GM23248 (cell line): ENCODE results near the gene TPGS1. TPM values are rescaled to one million over a fixed set of nuclear protein-coding genes. Genes with fewer than 3 reads are reported as not detected.

Experiments used
- DNase-seq: peaks from one replicate; pipeline ENCODE4 v3.0.0-alpha.2; 2015
- H2AFZ ChIP-seq: fragments of 200-600 bp; sonication (generic); 2 replicates; pipeline ENCODE4 v1.6.1; 2016; ENCODE audit warnings: antibody characterized with exemption
- H3F3A ChIP-seq: fragments of 200-600 bp; sonication (generic); 2 replicates; pipeline ENCODE4 v1.6.1; 2016; ENCODE audit warnings: mild to moderate bottlenecking, antibody characterized with exemption, mixed run types; ENCODE audit not compliant: insufficient read depth
- H3K27ac ChIP-seq: fragments of 200-600 bp; sonication (generic); 2 replicates; pipeline ENCODE4 v1.5.1; 2016; ENCODE audit warnings: mild to moderate bottlenecking
- H3K27me3 ChIP-seq: fragments of 200-600 bp; sonication (generic); replicated peaks from 2 replicates; pipeline ENCODE4 v1.6.1; 2016; ENCODE audit warnings: mild to moderate bottlenecking; ENCODE audit not compliant: insufficient read depth
- H3K36me3 ChIP-seq: fragments of 200-600 bp; sonication (generic); 2 replicates; pipeline ENCODE4 v1.6.1; 2016; ENCODE audit warnings: low read depth, mild to moderate bottlenecking
- H3K4me1 ChIP-seq: fragments of 200-600 bp; sonication (generic); 2 replicates; pipeline ENCODE4 v1.6.1; 2016; ENCODE audit warnings: mild to moderate bottlenecking; ENCODE audit not compliant: insufficient read depth
- H3K4me2 ChIP-seq: fragments of 200-600 bp; sonication (generic); one replicate; pipeline ENCODE4 v1.6.1; 2016; ENCODE audit warnings: mild to moderate bottlenecking; ENCODE audit not compliant: unreplicated experiment
- H3K4me3 ChIP-seq: fragments of 200-600 bp; sonication (generic); 2 replicates; pipeline ENCODE4 v1.5.1; 2016; ENCODE audit warnings: mild to moderate bottlenecking
- H3K79me2 ChIP-seq: fragments of 200-600 bp; sonication (generic); 2 replicates; pipeline ENCODE4 v1.6.1; 2016; ENCODE audit warnings: mild to moderate bottlenecking; ENCODE audit not compliant: insufficient read depth
- H3K9ac ChIP-seq: fragments of 200-600 bp; sonication (generic); 2 replicates; pipeline ENCODE4 v1.6.1; 2016; ENCODE audit warnings: mild to moderate bottlenecking
- H3K9me2 ChIP-seq: fragments of 200-600 bp; sonication (generic); 2 replicates; pipeline ENCODE4 v1.6.1; 2016; ENCODE audit warnings: mixed run types, mild to moderate bottlenecking, moderate library complexity; ENCODE audit not compliant: insufficient read depth
- H3K9me3 ChIP-seq: fragments of 200-600 bp; sonication (generic); one replicate; pipeline ENCODE4 v1.6.1; 2017; ENCODE audit warnings: low read depth
- H4K20me1 ChIP-seq: fragments of 200-600 bp; sonication (generic); 2 replicates; pipeline ENCODE4 v1.6.0; 2016; ENCODE audit not compliant: insufficient read depth
- EZH2 ChIP-seq: fragments of 200-600 bp; sonication (generic); IDR thresholded peaks from 2 replicates; pipeline ENCODE4 v1.6.1; 2018; ENCODE audit warnings: antibody characterized with exemption, mild to moderate bottlenecking; ENCODE audit not compliant: insufficient read depth, poor library complexity, severe bottlenecking
- EZH2phosphoT487 ChIP-seq: fragments of 200-600 bp; sonication (generic); IDR thresholded peaks from 2 replicates; pipeline ENCODE4 v1.6.1; 2018; ENCODE audit warnings: antibody characterized with exemption, moderate library complexity, mild to moderate bottlenecking, low read depth; ENCODE audit not compliant: insufficient read depth
- WGBS, 2 experiments: methylation state at CpG; one replicate each; pipeline ENCODE4 v1.1.6; 2015 to 2017; ENCODE audit warnings: low lambda C conversion rate in 2 of 2, low coverage in 1 of 2; ENCODE audit errors: missing lambda C conversion rate in 2 of 2; 5-methylcytosine and 5-hydroxymethylcytosine counted together
- in situ Hi-C: fragments of 300-500 bp; cut with MboI; formaldehyde crosslinking; loops from 2 replicates; pipeline ENCODE4 v1.15.0; 2020
- polyA plus RNA-seq: library from polyadenylated mRNA; unstranded; fragments of >200 nt; fragmentation: Nextera tagmentation; extraction: Ambion mirVana; gene quantifications from 2 replicates; pipeline ENCODE4 v1.2.1, GENCODE V29; 2016
- total RNA-seq: library from RNA; depleted of rRNA; stranded (reverse); fragments of >200 nt; shearing (Covaris generic); gene quantifications from 2 replicates; pipeline ENCODE4 v1.2.3, GENCODE V29; 2014

Gene TPGS1
- total and polyA plus RNA-seq, 2 experiments from 2014 or later: 22.0 to 60.5 TPM

DNA sequence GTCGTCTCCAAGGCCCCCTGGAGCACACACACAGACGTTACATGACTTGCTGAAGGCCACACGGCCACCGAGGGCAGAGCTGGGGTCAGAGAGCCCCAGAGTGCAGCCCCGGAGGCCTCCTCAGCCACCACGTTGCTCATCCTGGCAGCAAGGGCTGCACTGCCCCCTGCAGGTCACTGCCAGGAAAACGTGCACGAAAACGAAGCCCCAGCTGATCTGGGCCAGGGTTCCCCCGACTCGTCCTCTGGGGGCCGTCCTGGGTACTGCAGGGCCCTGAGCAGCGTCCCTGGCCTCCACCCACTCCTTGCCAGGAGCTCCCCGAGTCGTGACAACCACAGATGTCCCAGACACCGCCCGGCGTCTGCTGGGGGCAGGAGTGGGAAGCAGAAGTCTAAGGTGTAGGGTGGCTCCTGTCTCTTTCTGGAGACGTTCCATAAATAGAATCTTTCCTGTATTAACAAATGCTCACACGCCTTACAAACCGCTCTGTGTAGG, 3.4 kb downstream of the TPGS1 start:
- TF ChIP-seq EZH2phosphoT487 (no peak), EZH2 (no peak)
- Histone ChIP-seq H3K9ac (no peak overlapping the region), H3K9me2 (no peaks in the 10 kb centered on the region), H3K9me3 (no peaks in the 10 kb centered on the region), H3K27ac (peak overlapping the region; percentile 35; the same call in 1 of the 2 replicates), H3K4me1 (no peaks in the 10 kb centered on the region; the same call in 1 of the 2 replicates), H3K79me2 (peaks cover 13% of the 10 kb centered on the region), H3K27me3 (no peaks in the 10 kb centered on the region), H3K4me2 (no peak overlapping the region), H3K36me3 (no peaks in the 10 kb centered on the region), H3K4me3 (no peak overlapping the region), H2AFZ (0 out of 2 replicates have a peak overlapping the region, but pooled peaks have one; percentile 15), H3F3A (no peaks in the 10 kb centered on the region), H4K20me1 (no peaks in the 10 kb centered on the region)
- DNase-seq: peak; percentile 90
- in situ Hi-C loops: no loop called here
- 25 to 27% methylated on average over 16 to 19 of the region's 21 CpGs for WGBS, 2 experiments

DNA sequence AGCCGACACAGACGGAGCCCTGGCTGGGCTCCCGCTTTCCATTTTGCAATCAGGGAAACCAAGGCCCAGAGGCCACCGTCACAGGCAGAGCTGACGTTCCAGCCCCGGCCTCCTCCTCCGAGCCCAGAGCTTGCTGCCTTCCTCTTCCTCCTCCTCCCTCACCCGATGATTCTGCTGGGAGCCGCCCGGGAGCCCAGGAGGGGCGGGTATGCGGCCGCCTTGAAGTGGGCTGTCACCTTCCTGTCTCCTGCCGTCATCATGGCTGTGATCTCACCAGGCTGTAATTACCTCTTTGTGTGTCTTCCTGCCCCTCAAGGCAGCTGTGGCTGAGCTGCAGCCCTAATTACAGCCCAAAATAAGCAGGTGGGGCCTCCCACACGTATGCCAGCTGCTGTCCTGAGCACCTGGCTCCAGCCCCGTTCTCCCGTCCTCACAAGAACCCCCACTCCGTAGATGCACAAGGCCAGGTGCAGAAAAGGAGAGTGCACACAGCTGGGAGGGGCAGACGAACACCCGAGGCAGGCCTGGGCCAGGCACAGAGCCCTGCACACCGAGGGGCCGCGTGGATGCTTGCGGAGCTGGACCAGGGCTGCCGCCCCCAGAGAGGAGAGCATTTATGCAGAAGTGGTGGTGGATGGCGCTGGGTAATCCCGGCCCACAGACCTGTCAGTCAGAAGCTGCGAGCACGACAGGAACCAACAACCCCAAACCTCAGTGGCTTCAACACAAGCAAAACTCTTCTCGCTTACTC, 4.0 kb downstream of the TPGS1 start:
- Histone ChIP-seq H3K4me1 (no peaks in the 10 kb centered on the region; the same call in 1 of the 2 replicates), H3K9me3 (no peaks in the 10 kb centered on the region), H3K9me2 (no peaks in the 10 kb centered on the region), H4K20me1 (no peaks in the 10 kb centered on the region), H3K4me2 (no peak overlapping the region), H3K27ac (peak overlapping the region; percentile 35; the same call in 1 of the 2 replicates), H3K36me3 (no peaks in the 10 kb centered on the region), H3K27me3 (no peaks in the 10 kb centered on the region), H3F3A (no peaks in the 10 kb centered on the region), H3K4me3 (no peak overlapping the region), H2AFZ (0 out of 2 replicates have a peak overlapping the region, but pooled peaks have one; percentile 15), H3K79me2 (peaks cover 13% of the 10 kb centered on the region), H3K9ac (no peak overlapping the region)
- WGBS, 2 experiments: 74 to 78% methylated on average over 30 of the region's 30 CpGs
- in situ Hi-C loops: no loop called here
- TF ChIP-seq EZH2 (no peak), EZH2phosphoT487 (no peak)
- DNase-seq: peak; percentile 42

DNA sequence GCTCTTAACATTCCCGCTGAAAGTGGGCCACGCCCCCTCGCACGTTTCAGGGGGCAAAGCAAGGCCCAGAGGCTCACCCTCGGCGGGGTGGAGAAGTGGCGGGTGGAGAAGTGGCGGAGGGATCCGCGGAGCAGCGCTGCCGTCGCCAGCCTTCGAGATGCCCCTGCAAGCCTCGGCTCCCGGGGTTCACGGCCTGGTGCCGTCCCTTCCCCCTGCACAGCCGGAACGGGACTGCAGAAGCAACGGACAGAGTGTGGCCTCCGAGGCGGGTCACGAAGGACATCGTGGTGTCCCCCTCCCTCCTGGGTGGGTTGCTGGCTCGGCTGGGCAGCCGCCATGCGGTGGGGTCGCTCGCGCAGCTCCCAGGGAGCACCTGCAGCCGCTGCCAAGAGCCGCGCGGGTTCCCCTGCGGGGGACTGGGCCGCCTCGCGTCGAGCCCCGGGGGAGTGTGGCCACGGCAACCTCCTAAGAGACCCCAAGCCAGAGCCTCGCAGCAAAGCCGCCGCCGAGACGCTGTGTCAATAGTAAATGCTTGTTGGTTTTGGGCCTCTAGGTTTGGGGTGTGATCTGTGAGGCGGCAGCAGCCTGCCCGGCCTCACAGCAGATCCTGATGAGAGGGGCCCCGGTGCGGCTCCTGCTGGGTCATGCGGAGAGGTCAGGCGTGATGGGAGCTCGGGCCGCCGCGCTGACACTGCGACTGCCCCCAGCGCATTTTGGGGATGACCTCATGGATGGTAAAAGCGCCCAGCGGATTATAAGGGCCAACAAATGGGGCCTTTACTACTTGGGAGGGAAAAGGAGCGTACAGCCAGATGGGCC, 5.5 kb downstream of the TPGS1 start:
- no peak overlapping the region for H3K27ac ChIP-seq
- no peaks in the 10 kb centered on the region for H3K36me3 ChIP-seq
- H3K79me2 ChIP-seq: peaks cover 13% of the 10 kb centered on the region
- no peak overlapping the region for H3K9ac ChIP-seq
- no peaks in the 10 kb centered on the region for H3K9me3 ChIP-seq
- H3K4me2 ChIP-seq: no peak overlapping the region
- DNase-seq: no peak
- TF ChIP-seq EZH2: no peak
- no peak for TF ChIP-seq EZH2phosphoT487
- no peak overlapping the region for H2AFZ ChIP-seq
- H3K4me1 ChIP-seq: no peaks in the 10 kb centered on the region; the same call in 1 of the 2 replicates
- 70 to 75% methylated on average over 50 to 62 of the region's 62 CpGs for WGBS, 2 experiments
- in situ Hi-C loops: no loop called here
- no peaks in the 10 kb centered on the region for H3F3A ChIP-seq
- no peak overlapping the region for H3K4me3 ChIP-seq
- H3K9me2 ChIP-seq: no peaks in the 10 kb centered on the region
- H3K27me3 ChIP-seq: no peaks in the 10 kb centered on the region
- H4K20me1 ChIP-seq: no peaks in the 10 kb centered on the region

DNA sequence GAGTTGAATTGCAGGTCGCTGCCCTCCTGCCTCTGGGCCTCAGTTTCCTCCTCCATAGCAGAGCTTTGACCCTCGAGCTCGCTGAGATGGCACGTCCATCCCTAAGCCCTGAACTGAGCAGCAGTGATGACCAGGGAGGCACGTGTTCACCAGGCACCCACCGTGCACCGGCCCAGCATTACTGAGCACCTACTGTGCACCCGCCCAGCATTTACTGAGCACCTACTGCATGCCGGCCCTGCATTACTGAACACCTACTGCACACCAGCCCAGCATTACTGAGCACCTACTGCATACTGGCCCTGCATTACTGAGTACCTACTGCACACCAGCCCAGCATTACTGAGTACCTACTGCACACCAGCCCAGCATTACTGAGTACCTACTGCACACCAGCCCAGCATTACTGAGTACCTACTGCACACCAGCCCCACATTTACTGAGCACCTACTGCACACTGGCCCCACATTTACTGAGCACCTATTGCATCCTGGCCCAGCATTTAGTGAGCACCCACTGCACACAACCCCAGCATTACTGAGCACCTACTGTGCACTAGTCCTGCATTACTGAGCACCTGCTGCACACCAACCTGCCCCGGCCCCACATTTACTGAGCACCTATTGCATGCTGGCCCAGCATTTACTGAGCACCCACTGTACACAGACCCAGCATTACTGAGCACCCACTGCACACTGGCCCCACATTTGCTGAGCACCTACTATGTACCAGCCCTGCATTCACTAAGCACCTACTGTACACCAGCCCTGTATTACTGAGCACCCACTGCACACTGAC, 6.3 kb downstream of the TPGS1 start:
- no peak for TF ChIP-seq EZH2
- TF ChIP-seq EZH2phosphoT487: no peak
- WGBS, 2 experiments: 87 to 88% methylated on average over 10 of the region's 10 CpGs
- Histone ChIP-seq H3K36me3 (no peaks in the 10 kb centered on the region), H3K4me1 (no peaks in the 10 kb centered on the region), H3K4me3 (no peak overlapping the region), H3F3A (no peaks in the 10 kb centered on the region), H4K20me1 (no peaks in the 10 kb centered on the region), H3K9me3 (no peaks in the 10 kb centered on the region), H3K9me2 (no peaks in the 10 kb centered on the region), H3K27ac (no peak overlapping the region), H3K79me2 (peaks cover 5% of the 10 kb centered on the region), H3K9ac (no peak overlapping the region), H2AFZ (no peak overlapping the region), H3K4me2 (no peak overlapping the region), H3K27me3 (no peaks in the 10 kb centered on the region)
- DNase-seq: no peak
- in situ Hi-C loops: no loop called here
